Measurements from ENCODE around the gene AKIRIN1.
"Not testable (repeated sequence)": the region's sequence is repeated elsewhere in the genome, so short reads cannot be mapped to it uniquely, and the experiment has no call there.

GRCh38 chr1:38978245-38978542 lies 12.9 kb upstream of the AKIRIN1 start:
- not testable (repeated sequence) for TF ChIP-seq ZSCAN29 (IDR thresholded peaks at IDR 0.05); RCOR1 (conservative IDR thresholded peaks at IDR 0.05; ENCODE audit: low read depth, low read length); CEBPB (IDR thresholded peaks at IDR 0.05; ENCODE audit: borderline replicate concordance in 1 of 2, low read depth in 2 of 2, low read length in 2 of 2); NR2C2 (IDR thresholded peaks at IDR 0.05; ENCODE audit: borderline replicate concordance, control insufficient read depth, insufficient read length, low read depth); RAD21 (IDR thresholded peaks at IDR 0.05; ENCODE audit: insufficient read depth, low read depth, low read length); BCL3 (IDR thresholded peaks at IDR 0.05; ENCODE audit: borderline replicate concordance, insufficient read depth, low read depth, low read length, poor library complexity, severe bottlenecking); NRF1 (conservative IDR thresholded peaks at IDR 0.05; ENCODE audit: low read depth, low read length); CHD1 (IDR thresholded peaks at IDR 0.05; ENCODE audit: low read depth, low read length); MAX (IDR thresholded peaks at IDR 0.05; ENCODE audit: low read depth, low read length); ZBTB4 (CRISPR knock-in tag; IDR thresholded peaks at IDR 0.05)
- TF ChIP-seq, protein P1, sequence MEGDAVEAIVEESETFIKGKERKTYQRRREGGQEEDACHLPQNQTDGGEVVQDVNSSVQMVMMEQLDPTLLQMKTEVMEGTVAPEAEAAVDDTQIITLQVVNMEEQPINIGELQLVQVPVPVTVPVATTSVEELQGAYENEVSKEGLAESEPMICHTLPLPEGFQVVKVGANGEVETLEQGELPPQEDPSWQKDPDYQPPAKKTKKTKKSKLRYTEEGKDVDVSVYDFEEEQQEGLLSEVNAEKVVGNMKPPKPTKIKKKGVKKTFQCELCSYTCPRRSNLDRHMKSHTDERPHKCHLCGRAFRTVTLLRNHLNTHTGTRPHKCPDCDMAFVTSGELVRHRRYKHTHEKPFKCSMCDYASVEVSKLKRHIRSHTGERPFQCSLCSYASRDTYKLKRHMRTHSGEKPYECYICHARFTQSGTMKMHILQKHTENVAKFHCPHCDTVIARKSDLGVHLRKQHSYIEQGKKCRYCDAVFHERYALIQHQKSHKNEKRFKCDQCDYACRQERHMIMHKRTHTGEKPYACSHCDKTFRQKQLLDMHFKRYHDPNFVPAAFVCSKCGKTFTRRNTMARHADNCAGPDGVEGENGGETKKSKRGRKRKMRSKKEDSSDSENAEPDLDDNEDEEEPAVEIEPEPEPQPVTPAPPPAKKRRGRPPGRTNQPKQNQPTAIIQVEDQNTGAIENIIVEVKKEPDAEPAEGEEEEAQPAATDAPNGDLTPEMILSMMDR (IDR thresholded peaks at IDR 0.05 in 2 of 3, conservative IDR thresholded peaks at IDR 0.05 in 1 of 3; ENCODE audit: control insufficient read depth in 2 of 3, extremely low read depth in 1 of 3, insufficient read depth in 1 of 3, low read depth in 3 of 3, low read length in 3 of 3): not testable (repeated sequence)
